Umbilical cord (tissue), 2 donors: ENCODE results near the gene NPFFR1. TPM values are rescaled to one million over a fixed set of nuclear protein-coding genes. Genes with fewer than 3 reads are reported as not detected.
A peak's percentile ranks its signal among the peaks of the same experiment; 100 is the strongest.

Experiments used
- DNase-seq: peaks from one replicate; pipeline ENCODE4 v3.0.0-alpha.2; 2015; ENCODE audit warnings: low spot score
- total RNA-seq: library from RNA; depleted of rRNA; stranded (reverse); fragments of >200 nt; gene quantifications from one replicate; pipeline ENCODE4 v1.2.3, GENCODE V29; 2014; ENCODE audit warnings: low replicate concordance; ENCODE audit not compliant: insufficient read depth

Gene NPFFR1
- total RNA-seq, 1 donor from 2014 or later, result 1.2 TPM

- DNase-seq, result no peak
Observed at GRCh38 chr10:70315276-70315675, 31.5 kb upstream of the NPFFR1 start.

GRCh38 chr10:70312972-70313371 is 29.2 kb upstream of the NPFFR1 start:
- no peak for DNase-seq

- no peak for DNase-seq
Observed at GRCh38 chr10:70312249-70312648, 28.4 kb upstream of the NPFFR1 start.

- DNase-seq, result no peak
Observed at GRCh38 chr10:70311698-70312097, 27.9 kb upstream of the NPFFR1 start.

GRCh38 chr10:70309661-70310060 is 25.9 kb upstream of the NPFFR1 start:
- DNase-seq, result no peak

GRCh38 chr10:70308121-70309060 is 24.6 kb upstream of the NPFFR1 start:
- DNase-seq, result no peak

GRCh38 chr10:70306886-70307520 is 23.2 kb upstream of the NPFFR1 start:
- DNase-seq, result no peak

GRCh38 chr10:70306181-70306705 is 22.4 kb upstream of the NPFFR1 start:
- no peak for DNase-seq

- DNase-seq, result no peak
Observed at GRCh38 chr10:70303730-70304129, 19.9 kb upstream of the NPFFR1 start.

- peak; percentile 43 for DNase-seq
Observed at GRCh38 chr10:70302292-70302691, 18.5 kb upstream of the NPFFR1 start.

- DNase-seq, result no peak
Observed at GRCh38 chr10:70300908-70301597, 17.2 kb upstream of the NPFFR1 start.

- no peak for DNase-seq
Observed at GRCh38 chr10:70300461-70300860, 16.7 kb upstream of the NPFFR1 start.

GRCh38 chr10:70299876-70300275 is 16.1 kb upstream of the NPFFR1 start:
- no peak for DNase-seq

GRCh38 chr10:70298393-70298792 is 14.6 kb upstream of the NPFFR1 start:
- no peak for DNase-seq

- DNase-seq, result no peak
Observed at GRCh38 chr10:70297224-70297623, 13.4 kb upstream of the NPFFR1 start.

GRCh38 chr10:70296406-70296899 is 12.6 kb upstream of the NPFFR1 start:
- DNase-seq, result peak; percentile 93

- DNase-seq, result no peak
Observed at GRCh38 chr10:70295926-70296325, 12.1 kb upstream of the NPFFR1 start.

- no peak for DNase-seq
Observed at GRCh38 chr10:70295321-70295720, 11.5 kb upstream of the NPFFR1 start.

GRCh38 chr10:70293169-70293843 is 9.5 kb upstream of the NPFFR1 start:
- no peak for DNase-seq

- no peak for DNase-seq
Observed at GRCh38 chr10:70292004-70292403, 8.2 kb upstream of the NPFFR1 start.

- DNase-seq, result no peak
Observed at GRCh38 chr10:70289739-70290138, 5.9 kb upstream of the NPFFR1 start.
